Left ventricle myocardium inferior (tissue), 1 donor: ENCODE results near the gene ADGRA1. TPM values are rescaled to one million over a fixed set of nuclear protein-coding genes. Genes with fewer than 3 reads are reported as not detected.

Experiments used
- DNase-seq: peaks from one replicate; pipeline ENCODE4 v3.0.0-alpha.2; 2020
- H3K27ac ChIP-seq: fragments of 200-600 bp; replicated peaks from 2 replicates; pipeline ENCODE4 v1.8.0; 2021
- H3K27me3 ChIP-seq: fragments of 200-600 bp; 2 replicates; pipeline ENCODE4 v1.8.0; 2021; ENCODE audit warnings: low read depth
- H3K36me3 ChIP-seq: fragments of 200-600 bp; 2 replicates; pipeline ENCODE4 v1.8.0; 2021
- H3K4me1 ChIP-seq: fragments of 200-600 bp; 2 replicates; pipeline ENCODE4 v1.8.0; 2021
- H3K4me3 ChIP-seq: fragments of 200-600 bp; 2 replicates; pipeline ENCODE4 v1.8.0; 2021; ENCODE audit warnings: mild to moderate bottlenecking, moderate library complexity
- H3K9me3 ChIP-seq: fragments of 200-600 bp; replicated peaks from 2 replicates; pipeline ENCODE4 v1.8.0; 2021
- intact Hi-C: fragments of 100-400 bp; cut with micrococcal nuclease; formaldehyde crosslinking; loops from one replicate; pipeline ENCODE4 v1.11.0; 2022
- total RNA-seq: library from RNA; stranded (reverse); fragmentation: NEBNext Ultra II Directional; extraction: Animal tissue kit (Norgen Biotek cat#: 25700); gene quantifications from one replicate; pipeline ENCODE4 v1.2.1, GENCODE V29; 2021
- TF ChIP-seq, protein P1 (sequence below): fragments of 200-600 bp; IDR thresholded peaks from 2 replicates; pipeline ENCODE4 v1.8.0; 2021; ENCODE audit warnings: antibody characterized with exemption, mild to moderate bottlenecking, borderline replicate concordance
- donor health status: DM: no; HTN: yes; CAD: no; lungs with severe emphysema.

ADGRA1 gene
- total RNA-seq, 1 donor from 2014 or later = not detected

GRCh38 chr10:133157662-133158436 is 70.1 kb downstream of the ADGRA1 start:
- peaks cover 59% of the 10 kb centered on the region for H3K27me3 ChIP-seq
- DNase-seq = no peak
- H3K36me3 ChIP-seq = no peaks in the 10 kb centered on the region
- H3K9me3 ChIP-seq = no peaks in the 10 kb centered on the region
- H3K27ac ChIP-seq = no peak overlapping the region
- TF ChIP-seq, protein P1, sequence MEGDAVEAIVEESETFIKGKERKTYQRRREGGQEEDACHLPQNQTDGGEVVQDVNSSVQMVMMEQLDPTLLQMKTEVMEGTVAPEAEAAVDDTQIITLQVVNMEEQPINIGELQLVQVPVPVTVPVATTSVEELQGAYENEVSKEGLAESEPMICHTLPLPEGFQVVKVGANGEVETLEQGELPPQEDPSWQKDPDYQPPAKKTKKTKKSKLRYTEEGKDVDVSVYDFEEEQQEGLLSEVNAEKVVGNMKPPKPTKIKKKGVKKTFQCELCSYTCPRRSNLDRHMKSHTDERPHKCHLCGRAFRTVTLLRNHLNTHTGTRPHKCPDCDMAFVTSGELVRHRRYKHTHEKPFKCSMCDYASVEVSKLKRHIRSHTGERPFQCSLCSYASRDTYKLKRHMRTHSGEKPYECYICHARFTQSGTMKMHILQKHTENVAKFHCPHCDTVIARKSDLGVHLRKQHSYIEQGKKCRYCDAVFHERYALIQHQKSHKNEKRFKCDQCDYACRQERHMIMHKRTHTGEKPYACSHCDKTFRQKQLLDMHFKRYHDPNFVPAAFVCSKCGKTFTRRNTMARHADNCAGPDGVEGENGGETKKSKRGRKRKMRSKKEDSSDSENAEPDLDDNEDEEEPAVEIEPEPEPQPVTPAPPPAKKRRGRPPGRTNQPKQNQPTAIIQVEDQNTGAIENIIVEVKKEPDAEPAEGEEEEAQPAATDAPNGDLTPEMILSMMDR = no peak
- intact Hi-C loops = no loop called here
- no peak overlapping the region for H3K4me3 ChIP-seq
- H3K4me1 ChIP-seq = peaks cover 15% of the 10 kb centered on the region

GRCh38 chr10:133158437-133158755 is 70.7 kb downstream of the ADGRA1 start:
- H3K36me3 ChIP-seq = no peaks in the 10 kb centered on the region
- peaks cover 15% of the 10 kb centered on the region for H3K4me1 ChIP-seq
- intact Hi-C loops = no loop called here
- TF ChIP-seq, protein P1 = no peak
- H3K27ac ChIP-seq = no peak overlapping the region
- no peak for DNase-seq
- H3K27me3 ChIP-seq = peaks cover 59% of the 10 kb centered on the region
- H3K4me3 ChIP-seq = no peak overlapping the region
- no peaks in the 10 kb centered on the region for H3K9me3 ChIP-seq

GRCh38 chr10:133158756-133159610 is 71.3 kb downstream of the ADGRA1 start:
- Histone ChIP-seq H3K4me1 (peaks cover 15% of the 10 kb centered on the region), H3K27me3 (peaks cover 65% of the 10 kb centered on the region), H3K36me3 (no peaks in the 10 kb centered on the region), H3K4me3 (no peak overlapping the region), H3K27ac (no peak overlapping the region), H3K9me3 (no peaks in the 10 kb centered on the region)
- intact Hi-C loops = no loop called here
- TF ChIP-seq, protein P1 = no peak
- no peak for DNase-seq

GRCh38 chr10:133159611-133159949 is 71.9 kb downstream of the ADGRA1 start:
- H3K27me3 ChIP-seq = peaks cover 71% of the 10 kb centered on the region
- intact Hi-C loops = no loop called here
- TF ChIP-seq, protein P1 = no peak
- DNase-seq = no peak
- no peak overlapping the region for H3K27ac ChIP-seq
- H3K9me3 ChIP-seq = no peaks in the 10 kb centered on the region
- H3K36me3 ChIP-seq = no peaks in the 10 kb centered on the region
- peaks cover 15% of the 10 kb centered on the region for H3K4me1 ChIP-seq
- no peak overlapping the region for H3K4me3 ChIP-seq

- peaks cover 15% of the 10 kb centered on the region for H3K4me1 ChIP-seq
- intact Hi-C loops = no loop called here
- TF ChIP-seq, protein P1 = no peak
- H3K4me3 ChIP-seq = peak within 1 kb of the TSS; percentile 63
- no peak within 1 kb of the TSS for H3K27ac ChIP-seq
- H3K36me3 ChIP-seq = no peaks in the 10 kb centered on the region
- peaks cover 77% of the 10 kb centered on the region for H3K27me3 ChIP-seq
- no peaks in the 10 kb centered on the region for H3K9me3 ChIP-seq
- DNase-seq = no peak
Measured at GRCh38 chr10:133159950-133160825, 72.5 kb downstream of the ADGRA1 start, which contains the start of gene KNDC1. Gene KNDC1, plus strand, starts transcription at chr10:133160219. Its CDS starts 249 bp downstream, at chr10:133160468.
